Lower lobe of right lung (tissue), 2 donors: Measurements from ENCODE around the gene NUMB. TPM values are rescaled to one million over a fixed set of nuclear protein-coding genes. Genes with fewer than 3 reads are reported as not detected.

Source experiments
- ATAC-seq, 2 donors: fragments of 200-7000 bp; cut with Tn5 transposase; one replicate each; pipeline ENCODE4 v1.9.1; 2020 to 2022; ENCODE audit warnings: mild to moderate bottlenecking in 2 of 2, moderate library complexity in 2 of 2
- DNase-seq: peaks from one replicate; pipeline ENCODE4 v3.0.0-alpha.2; 2020
- H3K27ac ChIP-seq: fragments of 200-600 bp; one replicate; pipeline ENCODE4 v1.8.0; 2022
- H3K27me3 ChIP-seq: fragments of 200-600 bp; one replicate; pipeline ENCODE4 v1.8.0; 2022; ENCODE audit warnings: low read depth
- H3K36me3 ChIP-seq: fragments of 200-600 bp; one replicate; pipeline ENCODE4 v1.8.0; 2022; ENCODE audit warnings: mild to moderate bottlenecking
- H3K4me1 ChIP-seq: fragments of 200-600 bp; one replicate; pipeline ENCODE4 v1.8.0; 2022
- H3K4me3 ChIP-seq: fragments of 200-600 bp; one replicate; pipeline ENCODE4 v1.8.0; 2022; ENCODE audit warnings: mild to moderate bottlenecking
- H3K9me3 ChIP-seq: fragments of 200-600 bp; one replicate; pipeline ENCODE4 v1.8.0; 2022
- CTCF ChIP-seq: fragments of 200-600 bp; IDR thresholded peaks from one replicate; pipeline ENCODE4 v1.8.0; 2022; ENCODE audit warnings: antibody characterized with exemption, mild to moderate bottlenecking
- intact Hi-C: fragments of 100-400 bp; cut with DNase I; formaldehyde crosslinking; loops from one replicate; pipeline ENCODE4 v1.11.0; 2022
- long read RNA-seq: library from polyadenylated mRNA; unstranded; transcript quantifications from one replicate; pipeline ENCODE4 v2.0.0, GENCODE V29; 2021
- total RNA-seq: library from RNA; stranded (reverse); fragmentation: NEBNext Ultra II Directional; extraction: Animal tissue kit (Norgen Biotek cat#: 25700); gene quantifications from one replicate; pipeline ENCODE4 v1.2.1, GENCODE V29; 2021
- donor health status: DM: no; HTN: yes; CAD: no; lungs with severe emphysema.

NUMB gene
- total RNA-seq: 126 TPM
- long read RNA-seq, transcript NUMB-215 (12 exons, 3,037 nt): minor isoform, 13 of 193 reads
- long read RNA-seq, transcript NUMB-211 (11 exons, 3,607 nt): major isoform, 28 of 193 reads
- long read RNA-seq, partial matches to known transcripts: 56 of 193 reads
- long read RNA-seq, other reads (novel, unspliced or antisense): 88 of 193 reads

- TF ChIP-seq CTCF: no peak
- peak within 1 kb of the TSS; percentile 87 for H3K4me3 ChIP-seq
- DNase-seq: peak; percentile 95
- H3K9me3 ChIP-seq: no peaks in the 10 kb centered on the region
- H3K4me1 ChIP-seq: peaks cover 75% of the 10 kb centered on the region
- peak within 1 kb of the TSS; percentile 91 for H3K27ac ChIP-seq
- H3K36me3 ChIP-seq: no peaks in the 10 kb centered on the region
- H3K27me3 ChIP-seq: no peaks in the 10 kb centered on the region
- intact Hi-C loops: no loop called here
- ATAC-seq: peak; percentile 96 to 98
These were observed at the start of gene NUMB for GRCh38 chr14:73458183-73458976. Gene NUMB, minus strand, starts transcription at chr14:73458546. Its CDS starts 102,795 bp downstream, at chr14:73355751.

- intact Hi-C loops: no loop called here
- H3K4me1 ChIP-seq: no peaks in the 10 kb centered on the region
These were observed 45.3 kb upstream of the NUMB start for GRCh38 chr14:73503648-73504047.

DNA sequence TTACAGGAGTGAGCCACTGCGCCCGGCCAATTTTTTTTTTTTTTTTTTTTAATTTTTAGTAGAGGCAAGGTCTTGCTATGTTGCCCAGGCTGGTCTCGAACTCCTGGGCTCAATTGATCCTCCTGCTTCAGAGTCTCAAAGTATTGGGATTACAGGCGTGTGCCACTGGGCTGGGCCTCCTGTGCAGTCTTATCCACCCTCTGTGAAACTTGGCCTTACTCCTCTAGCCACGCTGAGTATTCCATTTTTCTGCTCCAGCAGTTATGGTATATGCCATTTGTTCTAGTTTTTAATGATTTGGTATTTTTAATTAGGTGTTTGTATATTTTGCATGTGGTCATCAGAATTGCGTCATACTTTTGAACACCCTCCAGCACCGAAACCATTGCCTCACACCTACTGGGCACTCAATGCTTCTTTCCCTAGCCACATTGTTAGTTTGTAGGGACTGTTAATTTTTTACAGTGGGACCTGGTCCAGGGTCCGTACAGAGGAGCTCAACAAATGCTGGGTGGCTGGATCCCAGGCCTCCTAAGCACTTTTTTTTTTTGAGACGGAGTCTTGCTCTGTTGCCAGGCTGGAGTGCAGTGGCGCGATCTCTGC is 43.8 kb upstream of the NUMB start:
- no peak overlapping the region for H3K27ac ChIP-seq
- peak in 1 of 2 donors; percentile 56 for ATAC-seq
- no peak for DNase-seq
- H3K9me3 ChIP-seq: no peaks in the 10 kb centered on the region
- peaks cover 14% of the 10 kb centered on the region for H3K36me3 ChIP-seq
- intact Hi-C loops: no loop called here
- no peaks in the 10 kb centered on the region for H3K4me1 ChIP-seq
- no peaks in the 10 kb centered on the region for H3K27me3 ChIP-seq
- no peak overlapping the region for H3K4me3 ChIP-seq
- TF ChIP-seq CTCF: no peak

More at GRCh38 chr14:73503648-73504047, 45.3 kb upstream of the NUMB start:
- Histone ChIP-seq H3K27ac (no peak overlapping the region), H3K27me3 (no peaks in the 10 kb centered on the region), H3K9me3 (no peaks in the 10 kb centered on the region), H3K36me3 (peaks cover 14% of the 10 kb centered on the region), H3K4me3 (no peak overlapping the region)
- ATAC-seq: no peak
- TF ChIP-seq CTCF: no peak
- no peak for DNase-seq

GRCh38 chr14:73500360-73500759 is 42.0 kb upstream of the NUMB start:
- no peaks in the 10 kb centered on the region for H3K4me1 ChIP-seq
- H3K4me3 ChIP-seq: no peak overlapping the region
- no peaks in the 10 kb centered on the region for H3K9me3 ChIP-seq
- no peaks in the 10 kb centered on the region for H3K27me3 ChIP-seq
- no peak for DNase-seq
- no peak for TF ChIP-seq CTCF
- peaks cover 10% of the 10 kb centered on the region for H3K36me3 ChIP-seq
- ATAC-seq: no peak
- no peak overlapping the region for H3K27ac ChIP-seq
- intact Hi-C loops: no loop called here

DNA sequence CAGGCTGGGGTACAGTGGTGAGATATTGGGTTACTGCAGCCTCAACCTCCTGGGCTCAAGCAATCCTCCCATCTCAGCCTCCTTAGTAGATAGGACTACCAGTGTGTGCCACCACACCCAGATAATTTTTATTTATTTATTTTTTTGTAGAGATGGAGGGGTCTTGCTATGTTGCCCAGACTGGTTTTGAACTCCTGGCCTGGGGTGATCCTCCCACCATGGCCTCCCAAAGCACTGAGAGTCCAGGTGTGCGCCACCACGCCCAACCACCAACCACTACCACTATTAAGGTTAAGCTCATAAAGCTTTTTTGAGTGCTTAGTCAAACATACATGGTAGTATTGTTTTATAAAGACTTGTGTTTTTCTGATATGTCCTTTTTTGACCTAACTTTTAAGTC is 36.2 kb upstream of the NUMB start:
- TF ChIP-seq CTCF: no peak
- no peak for DNase-seq
- peaks cover 16% of the 10 kb centered on the region for H3K36me3 ChIP-seq
- H3K4me1 ChIP-seq: peaks cover 35% of the 10 kb centered on the region
- intact Hi-C loops: no loop called here
- no peaks in the 10 kb centered on the region for H3K9me3 ChIP-seq
- no peak overlapping the region for H3K4me3 ChIP-seq
- no peak for ATAC-seq
- H3K27ac ChIP-seq: no peak overlapping the region
- no peaks in the 10 kb centered on the region for H3K27me3 ChIP-seq
